ENCODE results near the gene C1QC. TPM values are rescaled to one million over a fixed set of nuclear protein-coding genes. Genes with fewer than 3 reads are reported as not detected.
A peak's percentile ranks its signal among the peaks of the same experiment; 100 is the strongest.

Gene C1QC
- total RNA-seq, 1 donor from 2014 or later = 11.7 TPM

GRCh38 chr1:22681556-22682276 lies 38.3 kb downstream of the C1QC start:
- no peak for ATAC-seq

GRCh38 chr1:22683547-22683946 lies 40.1 kb downstream of the C1QC start:
- no peak for ATAC-seq

GRCh38 chr1:22685591-22686059 lies 42.2 kb downstream of the C1QC start:
- ATAC-seq = no peak

GRCh38 chr1:22687191-22687590 lies 43.8 kb downstream of the C1QC start:
- ATAC-seq = no peak

GRCh38 chr1:22688466-22688865 lies 45.0 kb downstream of the C1QC start:
- ATAC-seq = no peak

- peak; percentile 67 for ATAC-seq
Observed at GRCh38 chr1:22689505-22689904, 46.1 kb downstream of the C1QC start.

- ATAC-seq = no peak
Observed at GRCh38 chr1:22691031-22691753, 47.8 kb downstream of the C1QC start.

- ATAC-seq = no peak
Observed at GRCh38 chr1:22694172-22694571, 50.7 kb downstream of the C1QC start.

GRCh38 chr1:22696610-22697009 lies 53.2 kb downstream of the C1QC start:
- no peak for ATAC-seq

Other genes starting within 250 kb of the C1QC start
- 6.4 TPM for gene ZBTB40, start 191.8 kb upstream of the C1QC start, total RNA-seq
- 0.48 TPM for gene EPHA8, start 80.1 kb upstream of the C1QC start, total RNA-seq
- gene C1QA, start 7.0 kb upstream of the C1QC start, total RNA-seq = 10.4 TPM
- gene C1QB, start 9.6 kb downstream of the C1QC start, total RNA-seq = 14.4 TPM
- 2.2 TPM for gene EPHB2, start 67.2 kb downstream of the C1QC start, total RNA-seq